Small intestine (tissue), 7 donors: ENCODE data around the gene SYNPR. TPM values are rescaled to one million over a fixed set of nuclear protein-coding genes. Genes with fewer than 3 reads are reported as not detected.

ENCODE experiments used
- DNase-seq, 2 donors: peaks; one replicate each; pipeline versions ENCODE4 v3.0.0 to v3.0.0-alpha.2; 2013
- FAIRE-seq: peaks from 2 replicates; lab custom pipeline; 2012; peaks lifted over from hg19 to GRCh38; lab: Jason Lieb, UNC
- H3K27ac ChIP-seq, 3 donors: one replicate each; pipeline ENCODE4 v1.5.1; 2013; ENCODE audit warnings: low read length in 2 of 3, mild to moderate bottlenecking in 2 of 3, control low read depth in 1 of 3, inconsistent platforms in 1 of 3, low read depth in 1 of 3, moderate library complexity in 1 of 3
- H3K27me3 ChIP-seq, 3 donors: one replicate each; pipeline ENCODE4 v1.6.1; 2013; ENCODE audit warnings: low read length in 3 of 3, inconsistent platforms in 1 of 3; ENCODE audit not compliant: control insufficient read depth in 3 of 3, insufficient read depth in 3 of 3
- H3K36me3 ChIP-seq, 3 donors: one replicate each; pipeline ENCODE4 v1.6.1; 2013; ENCODE audit warnings: low read length in 3 of 3, inconsistent platforms in 1 of 3, low read depth in 1 of 3, mild to moderate bottlenecking in 1 of 3, moderate library complexity in 1 of 3; ENCODE audit not compliant: control insufficient read depth in 3 of 3, insufficient read depth in 2 of 3
- H3K4me1 ChIP-seq, 3 donors: one replicate each; pipeline ENCODE4 v1.6.1; 2013; ENCODE audit warnings: low read length in 2 of 3, inconsistent platforms in 1 of 3, low read depth in 1 of 3, mild to moderate bottlenecking in 1 of 3, moderate library complexity in 1 of 3; ENCODE audit not compliant: control insufficient read depth in 3 of 3, insufficient read depth in 2 of 3
- H3K4me3 ChIP-seq, 3 donors: one replicate each; pipeline ENCODE4 v1.5.1; 2013; ENCODE audit warnings: low read length in 3 of 3, control low read depth in 1 of 3, inconsistent platforms in 1 of 3, low read depth in 1 of 3, mild to moderate bottlenecking in 1 of 3, moderate library complexity in 1 of 3
- H3K9me3 ChIP-seq, 2 donors: one replicate each; pipeline ENCODE4 v1.6.1; 2013; ENCODE audit warnings: low read depth in 1 of 2, low read length in 1 of 2; ENCODE audit not compliant: control insufficient read depth in 2 of 2, insufficient read depth in 1 of 2
- WGBS, 3 donors: extraction: QIAGEN DNeasy Blood & Tissue Kit; methylation state at CpG; one replicate each; pipeline ENCODE4 v1.1.7; 2013; 5-methylcytosine and 5-hydroxymethylcytosine counted together
- polyA plus RNA-seq, 4 donors: library from polyadenylated mRNA; stranded (reverse) in 3 of 4; unstranded in 1 of 4; fragments of 200-250 nt in 3 of 4; fragments of 120-200 nt in 1 of 4; gene quantifications; one replicate each; pipeline versions ENCODE4 v1.2.1 to v1.2.3, GENCODE V29; 2013
- donor health status: healthy with polysubstance abuse.
- donor health status: control.
- donor health status: control.
- donor health status: Bipolar disorder and iron deficiency.
- donor health status: healthy.

The SYNPR gene
- polyA plus RNA-seq, 4 donors, result 0.36 to 0.87 TPM; not detected in 2

DNA sequence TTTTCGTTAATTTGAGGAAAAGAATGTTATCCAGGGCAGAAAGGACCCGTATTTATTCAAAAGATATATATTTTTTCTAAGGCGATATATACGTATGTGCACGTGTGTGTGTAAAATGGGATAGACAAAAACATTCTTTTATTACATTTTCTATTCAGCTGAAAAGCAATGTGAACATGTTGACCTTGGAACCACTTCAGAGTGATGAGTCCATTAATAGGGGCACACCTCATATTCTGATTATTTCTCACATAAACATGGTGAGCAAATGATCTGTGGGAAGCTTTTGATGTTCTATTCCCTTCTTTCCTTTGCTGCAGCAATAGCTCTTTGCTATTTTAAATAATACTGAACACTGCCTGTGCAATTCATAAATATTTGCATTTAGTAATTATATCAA lies 87.6 kb downstream of the SYNPR start:
- H3K27ac ChIP-seq, result no peak overlapping the region
- no peaks in the 10 kb centered on the region for H3K9me3 ChIP-seq
- FAIRE-seq (no peak), DNase-seq (no peak)
- WGBS, 3 donors, result 86 to 90% (median 88%) methylated on average over 5 of the region's 5 CpGs
- H3K4me3 ChIP-seq, result no peak overlapping the region
- H3K27me3 ChIP-seq, result no peaks in the 10 kb centered on the region
- H3K4me1 ChIP-seq, result no peaks in the 10 kb centered on the region
- no peaks in the 10 kb centered on the region for H3K36me3 ChIP-seq

DNA sequence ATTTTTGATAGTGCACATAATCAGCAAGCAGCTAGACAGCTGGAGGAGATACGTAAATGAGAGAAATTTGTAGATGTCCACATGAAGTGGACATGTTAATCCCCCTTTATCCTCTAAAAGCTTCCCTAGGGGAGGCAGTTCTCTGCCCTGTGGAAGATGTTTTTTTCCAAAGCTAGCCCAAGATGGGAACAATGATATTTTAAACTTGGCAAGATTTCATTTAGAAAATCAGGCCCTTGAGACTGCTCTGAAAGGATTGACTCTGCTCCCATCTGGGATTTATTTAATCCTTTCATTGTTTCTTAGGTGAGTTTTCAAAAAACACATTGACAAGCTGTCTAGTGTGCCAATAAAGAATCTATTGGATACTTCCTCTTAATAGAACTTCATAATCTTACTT lies 92.0 kb downstream of the SYNPR start:
- FAIRE-seq, result no peak
- 75 to 90% (median 83%) methylated on average over 1 of the region's 1 CpG for WGBS, 3 donors
- no peaks in the 10 kb centered on the region for H3K4me1 ChIP-seq

DNA sequence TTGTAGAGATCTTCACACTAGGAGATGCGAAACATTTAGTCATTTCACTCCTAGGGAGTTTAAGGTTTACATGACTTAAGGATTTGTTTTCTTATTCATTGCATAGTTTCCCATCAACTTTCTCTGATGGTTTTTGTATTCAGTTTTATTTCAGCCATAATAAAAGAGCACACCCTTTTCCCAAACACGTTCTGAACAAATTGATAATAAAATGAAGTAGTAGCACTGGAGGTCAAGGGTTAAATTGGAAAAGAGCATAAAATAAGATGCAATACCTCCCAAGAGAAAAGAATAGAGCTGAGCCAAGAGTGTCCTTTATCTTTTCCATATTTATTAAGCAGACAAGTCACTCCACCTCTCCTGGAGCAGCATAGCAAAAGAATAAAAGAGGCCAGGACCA lies 104.9 kb downstream of the SYNPR start:
- 54 to 66% (median 61%) methylated on average over 2 of the region's 2 CpGs for WGBS, 3 donors
- no peaks in the 10 kb centered on the region for H3K9me3 ChIP-seq
- H3K27ac ChIP-seq, result no peak overlapping the region
- H3K4me3 ChIP-seq, result no peak overlapping the region
- no peaks in the 10 kb centered on the region for H3K27me3 ChIP-seq
- DNase-seq (no peak), FAIRE-seq (no peak)
- H3K4me1 ChIP-seq, result no peaks in the 10 kb centered on the region
- no peaks in the 10 kb centered on the region for H3K36me3 ChIP-seq

More for the DNA sequence above, 92.0 kb downstream of the SYNPR start:
- Histone ChIP-seq H3K27me3 (no peaks in the 10 kb centered on the region), H3K4me3 (no peak overlapping the region), H3K9me3 (no peaks in the 10 kb centered on the region), H3K27ac (no peak overlapping the region), H3K36me3 (no peaks in the 10 kb centered on the region)
- no peak for DNase-seq

DNA sequence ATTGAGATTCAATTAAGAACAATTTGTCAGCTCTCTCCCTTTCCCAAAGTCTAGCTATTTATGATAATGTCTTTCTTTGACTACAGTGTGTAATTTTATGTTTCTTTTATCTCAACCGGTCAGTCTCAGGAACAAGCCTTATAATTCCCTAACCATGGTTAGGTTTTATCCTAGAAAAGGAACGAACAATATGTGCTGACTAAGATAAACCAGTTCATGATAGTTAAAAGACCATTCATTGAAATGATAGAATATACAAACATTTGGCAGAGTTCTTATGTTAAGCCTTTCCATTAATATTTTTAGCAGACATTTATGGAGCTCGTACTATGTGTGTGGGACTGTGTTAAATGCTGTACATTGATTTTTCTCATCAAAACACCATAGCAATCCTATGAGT lies 106.3 kb downstream of the SYNPR start:
- no peaks in the 10 kb centered on the region for H3K4me1 ChIP-seq

DNA sequence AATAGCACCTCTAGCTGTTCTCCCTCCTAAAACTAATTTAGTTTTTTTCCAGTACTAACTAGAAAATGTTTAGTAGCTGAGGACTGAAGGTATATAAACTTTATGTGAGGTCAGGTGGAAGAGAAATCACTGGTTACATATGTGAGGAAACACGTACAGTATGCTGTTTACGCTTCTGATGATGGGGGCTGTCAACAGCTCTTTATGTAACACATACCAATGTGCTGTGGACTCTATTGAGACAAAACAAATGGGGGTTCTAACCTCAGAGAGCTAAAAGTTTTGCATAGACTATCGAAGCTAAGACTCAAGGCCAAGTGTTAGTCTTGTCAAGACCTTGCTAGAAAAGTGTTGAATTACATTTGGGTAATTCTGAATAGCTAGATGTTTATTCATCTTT lies 107.5 kb downstream of the SYNPR start:
- no peaks in the 10 kb centered on the region for H3K36me3 ChIP-seq
- 56 to 65% (median 63%) methylated on average over 3 of the region's 3 CpGs for WGBS, 3 donors
- FAIRE-seq (no peak), DNase-seq (no peak)
- no peaks in the 10 kb centered on the region for H3K27me3 ChIP-seq
- no peaks in the 10 kb centered on the region for H3K9me3 ChIP-seq
- no peak overlapping the region for H3K4me3 ChIP-seq
- no peaks in the 10 kb centered on the region for H3K4me1 ChIP-seq
- H3K27ac ChIP-seq, result no peak overlapping the region

More for the DNA sequence above, 106.3 kb downstream of the SYNPR start:
- DNase-seq, result no peak
- Histone ChIP-seq H3K27ac (no peak overlapping the region), H3K36me3 (no peaks in the 10 kb centered on the region), H3K4me3 (no peak overlapping the region), H3K27me3 (no peaks in the 10 kb centered on the region), H3K9me3 (no peaks in the 10 kb centered on the region)
- FAIRE-seq, result no peak
- 71 to 76% (median 72%) methylated on average over 3 of the region's 3 CpGs for WGBS, 3 donors

DNA sequence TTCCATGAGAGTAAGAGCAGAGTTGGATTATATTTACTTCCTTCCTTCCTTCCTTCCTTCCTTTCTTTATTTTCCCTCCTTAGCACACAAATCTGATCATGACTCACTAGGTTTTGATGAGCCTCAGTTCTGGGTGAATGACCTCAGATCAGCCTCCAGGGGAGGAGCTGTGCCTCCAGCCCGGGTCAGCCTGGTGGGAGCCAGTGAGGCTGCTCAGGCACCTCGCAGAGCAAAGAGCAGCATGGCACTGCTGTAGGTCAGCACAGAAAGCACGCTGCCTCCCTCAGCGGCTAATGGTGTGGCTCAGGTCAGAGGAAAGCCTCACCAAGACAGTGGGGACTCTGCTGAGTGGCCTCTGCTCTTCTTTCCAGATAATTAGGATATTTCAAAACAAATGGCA lies 108.5 kb downstream of the SYNPR start:
- no peaks in the 10 kb centered on the region for H3K27me3 ChIP-seq
- H3K4me3 ChIP-seq, result no peak overlapping the region
- WGBS, 3 donors, result 60 to 76% (median 69%) methylated on average over 4 of the region's 4 CpGs
- H3K9me3 ChIP-seq, result no peaks in the 10 kb centered on the region
- no peak for DNase-seq
- H3K27ac ChIP-seq, result no peak overlapping the region
- no peaks in the 10 kb centered on the region for H3K36me3 ChIP-seq
- no peaks in the 10 kb centered on the region for H3K4me1 ChIP-seq
- no peak for FAIRE-seq

DNA sequence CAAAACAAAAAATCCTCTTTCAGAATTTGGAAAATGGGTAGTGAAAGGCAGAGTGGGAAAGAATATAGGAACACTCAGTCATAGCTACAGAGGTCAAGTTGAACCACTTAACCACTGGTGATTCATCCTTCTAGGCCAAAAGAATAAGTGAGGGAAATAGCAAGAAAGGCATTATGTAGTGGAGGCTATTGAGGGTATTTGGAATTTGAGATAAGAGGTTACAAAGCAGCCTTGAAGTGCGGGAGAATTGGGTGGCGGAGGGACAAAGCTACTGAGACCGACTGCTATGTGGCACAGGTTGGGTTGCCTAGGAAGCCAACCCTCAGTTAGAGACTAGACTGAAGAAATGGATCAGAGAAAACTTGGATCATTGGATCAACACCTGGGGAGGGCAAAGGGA lies 109.5 kb downstream of the SYNPR start:
- no peaks in the 10 kb centered on the region for H3K4me1 ChIP-seq
- H3K27me3 ChIP-seq, result no peaks in the 10 kb centered on the region
- DNase-seq, result no peak
- H3K36me3 ChIP-seq, result no peaks in the 10 kb centered on the region
- H3K4me3 ChIP-seq, result no peak overlapping the region
- FAIRE-seq, result no peak
- WGBS, 3 donors, result 90 to 98% (median 96%) methylated on average over 3 of the region's 3 CpGs
- H3K9me3 ChIP-seq, result no peaks in the 10 kb centered on the region
- no peak overlapping the region for H3K27ac ChIP-seq

DNA sequence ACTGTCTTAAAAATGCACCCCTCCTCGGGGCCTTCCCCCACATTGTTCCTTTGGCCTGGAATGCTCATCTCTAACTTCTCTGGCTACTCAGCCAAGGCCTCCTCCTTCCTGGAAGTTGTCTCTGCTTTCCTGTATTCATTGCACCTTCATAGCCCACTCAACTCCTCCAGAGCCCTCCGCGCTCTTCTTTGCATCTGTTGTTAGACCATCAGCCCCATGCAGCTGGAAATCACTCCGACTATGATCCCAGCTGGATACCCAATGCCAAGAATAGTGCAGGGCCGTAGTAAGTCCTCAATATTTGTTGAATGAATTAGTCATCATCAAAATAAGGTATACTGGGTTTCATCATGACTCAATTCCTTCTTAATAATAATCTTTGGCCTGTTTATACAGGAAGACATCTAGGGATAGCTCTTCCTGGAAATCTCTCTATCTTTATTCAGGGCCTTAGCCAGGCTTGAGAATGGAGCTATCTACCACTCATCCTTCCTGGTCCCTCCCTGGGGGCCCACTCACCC lies 112.7 kb downstream of the SYNPR start:
- H3K9me3 ChIP-seq, result no peaks in the 10 kb centered on the region
- no peak overlapping the region for H3K27ac ChIP-seq
- FAIRE-seq, result no peak
- WGBS, 3 donors, result 67 to 75% (median 69%) methylated on average over 5 of the region's 5 CpGs
- no peak for DNase-seq
- H3K4me1 ChIP-seq, result peaks cover 0 to 4% (median 0%) of the 10 kb centered on the region in 3 donors
- H3K4me3 ChIP-seq, result no peak overlapping the region
- H3K36me3 ChIP-seq, result no peaks in the 10 kb centered on the region
- no peaks in the 10 kb centered on the region for H3K27me3 ChIP-seq

DNA sequence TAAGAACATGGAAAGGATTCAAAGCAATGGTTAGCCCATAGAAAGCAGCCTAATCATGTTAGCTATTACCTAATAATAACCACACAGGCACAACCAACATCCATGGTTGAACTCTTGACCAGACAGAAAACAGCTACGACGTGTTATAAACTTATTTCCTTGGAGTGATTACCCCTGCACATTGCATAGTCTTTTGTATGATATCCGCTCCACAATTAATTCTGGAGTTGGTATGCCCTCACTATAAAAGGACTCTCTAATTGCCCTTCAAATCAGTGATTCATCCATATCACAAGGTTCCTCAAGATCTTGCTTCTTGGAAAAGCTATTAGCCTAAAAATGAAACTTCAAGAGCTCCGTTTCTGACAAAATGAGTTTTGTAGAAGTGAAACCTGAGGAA lies 117.9 kb downstream of the SYNPR start:
- DNase-seq, result peak; percentile 64 to 68
- Histone ChIP-seq H3K4me1 (peaks cover 0 to 4% (median 0%) of the 10 kb centered on the region in 3 donors), H3K4me3 (no peak overlapping the region), H3K27ac (peak overlapping the region in 1 of 3 donors; percentile 49), H3K36me3 (no peaks in the 10 kb centered on the region), H3K9me3 (no peaks in the 10 kb centered on the region), H3K27me3 (no peaks in the 10 kb centered on the region)
- 14 to 55% (median 36%) methylated on average over 4 of the region's 4 CpGs for WGBS, 3 donors
- no peak for FAIRE-seq
